ENCODE results near the gene YIPF2.

Gene YIPF2

GRCh38 chr19:10936661-10937084, 8.2 kb upstream of the YIPF2 start:
- no peak for DNase-seq

- no peak for DNase-seq
Measured at GRCh38 chr19:10935371-10936059, 7.1 kb upstream of the YIPF2 start.

GRCh38 chr19:10929402-10929794, 959 bp upstream of the YIPF2 start:
- DNase-seq = no peak

- no peak for DNase-seq
Measured at GRCh38 chr19:10927730-10928562, 493 bp downstream of the YIPF2 start.

- DNase-seq = no peak
Measured at GRCh38 chr19:10924597-10924996, 3.8 kb downstream of the YIPF2 start.

- no peak for DNase-seq
Measured at GRCh38 chr19:10923260-10924112, 5.0 kb downstream of the YIPF2 start.

GRCh38 chr19:10922638-10923014, 5.8 kb downstream of the YIPF2 start:
- DNase-seq = no peak

- no peak for DNase-seq
Measured at GRCh38 chr19:10921910-10922637, 6.4 kb downstream of the YIPF2 start.

GRCh38 chr19:10921199-10921909, 7.1 kb downstream of the YIPF2 start:
- DNase-seq = no peak

- DNase-seq = no peak
Measured at GRCh38 chr19:10920781-10921180, 7.7 kb downstream of the YIPF2 start.

- no peak for DNase-seq
Measured at GRCh38 chr19:10920288-10920655, 8.2 kb downstream of the YIPF2 start.

GRCh38 chr19:10919352-10920287, 8.8 kb downstream of the YIPF2 start:
- DNase-seq = no peak

- no peak for DNase-seq
Measured at GRCh38 chr19:10918359-10918758, 10.1 kb downstream of the YIPF2 start.

- no peak for DNase-seq
Measured at GRCh38 chr19:10916602-10917001, 11.8 kb downstream of the YIPF2 start.

- DNase-seq = no peak
Measured at GRCh38 chr19:10915130-10916091, 13.0 kb downstream of the YIPF2 start.

GRCh38 chr19:10913716-10914340, 14.6 kb downstream of the YIPF2 start:
- no peak for DNase-seq

- DNase-seq = no peak
Measured at GRCh38 chr19:10912619-10913018, 15.8 kb downstream of the YIPF2 start.

GRCh38 chr19:10911579-10912363, 16.7 kb downstream of the YIPF2 start:
- no peak for DNase-seq

Measured in cortex of kidney (tissue), 1 donor.